Common myeloid progenitor, CD34-positive (primary cell): Measurements from ENCODE around the gene TPGS1.

ENCODE experiments used
- CTCF ChIA-PET: fragments of 350-600 bp; sonication (Branson Sonifier 250); formaldehyde crosslinking; loops from one replicate; lab custom pipeline; 2021; ENCODE audit warnings: antibody characterized with exemption; lab: Charles Lee
- POLR2A ChIA-PET: fragments of 350-600 bp; sonication (Branson Sonifier 250); formaldehyde crosslinking; loops from one replicate; lab custom pipeline; 2021; ENCODE audit warnings: antibody characterized with exemption; lab: Charles Lee
- DNase-seq, 3 donors: peaks; one replicate each; pipeline versions ENCODE4 v3.0.0 to v3.0.0-alpha.2; 2013
- H3K27ac ChIP-seq, 2 experiments: 1 replicate in 1 of 2; 2 replicates in 1 of 2; pipeline ENCODE4 v1.7.0; 2013; ENCODE audit warnings: inconsistent platforms in 2 of 2, low read length in 2 of 2, mild to moderate bottlenecking in 2 of 2, low read depth in 1 of 2, moderate library complexity in 1 of 2; ENCODE audit not compliant: severe bottlenecking in 2 of 2, insufficient read depth in 1 of 2, poor library complexity in 1 of 2
- H3K27me3 ChIP-seq, 5 experiments: replicated peaks in 2 of 5; 1 replicate in 3 of 5; 2 replicates in 2 of 5; pipeline versions ENCODE4 v1.6.1 to v1.7.0; 2013; ENCODE audit warnings: low read length in 4 of 5, mild to moderate bottlenecking in 2 of 5, moderate library complexity in 2 of 5, inconsistent platforms in 1 of 5; ENCODE audit not compliant: insufficient read depth in 5 of 5, control insufficient read depth in 4 of 5
- H3K36me3 ChIP-seq, 4 experiments: 1 replicate in 2 of 4; 2 replicates in 2 of 4; pipeline versions ENCODE4 v1.6.1 to v1.7.0; 2013; ENCODE audit warnings: low read length in 3 of 4, control low read depth in 1 of 4, mild to moderate bottlenecking in 1 of 4; ENCODE audit not compliant: control insufficient read depth in 4 of 4, insufficient read depth in 4 of 4
- H3K4me1 ChIP-seq, 4 experiments: 1 replicate in 3 of 4; 2 replicates in 1 of 4; pipeline versions ENCODE4 v1.6.1 to v1.7.1; 2013; ENCODE audit warnings: low read length in 3 of 4, mild to moderate bottlenecking in 3 of 4, control low read depth in 1 of 4, inconsistent platforms in 1 of 4, moderate library complexity in 1 of 4; ENCODE audit not compliant: control insufficient read depth in 4 of 4, insufficient read depth in 4 of 4; ENCODE audit errors: control extremely low read depth in 1 of 4
- H3K4me3 ChIP-seq, 7 experiments: 1 replicate in 4 of 7; 2 replicates in 3 of 7; pipeline versions ENCODE4 v1.5.1 to v1.7.0; 2013; ENCODE audit warnings: mild to moderate bottlenecking in 7 of 7, low read length in 6 of 7, moderate library complexity in 6 of 7, inconsistent platforms in 2 of 7, low read depth in 2 of 7, control low read depth in 1 of 7; ENCODE audit not compliant: insufficient read depth in 4 of 7, control insufficient read depth in 1 of 7; ENCODE audit errors: extremely low read depth in 1 of 7
- H3K9me3 ChIP-seq, 5 experiments: 1 replicate in 4 of 5; 2 replicates in 1 of 5; pipeline versions ENCODE4 v1.6.1 to v1.7.1; 2013; ENCODE audit warnings: low read length in 4 of 5, mild to moderate bottlenecking in 2 of 5, inconsistent platforms in 1 of 5, low read depth in 1 of 5, moderate library complexity in 1 of 5; ENCODE audit not compliant: control insufficient read depth in 4 of 5, insufficient read depth in 2 of 5; ENCODE audit errors: control extremely low read depth in 1 of 5
- WGBS: methylation state at CpG from one replicate; pipeline ENCODE4 v1.1.5; 2013; ENCODE audit not compliant: insufficient coverage; 5-methylcytosine and 5-hydroxymethylcytosine counted together

The TPGS1 gene

GRCh38 chr19:555474-555808, 48.1 kb downstream of the TPGS1 start:
- H3K4me3 ChIP-seq, result no peak overlapping the region
- no peaks in the 10 kb centered on the region for H3K9me3 ChIP-seq
- POLR2A ChIA-PET, result interaction anchor here (1.2 kb wide), 1 partner anchor 23 kb away, joined by 3 read pairs; no protein-coding TSS in a partner anchor
- CTCF ChIA-PET, result no interaction called here
- H3K36me3 ChIP-seq, result no peaks in the 10 kb centered on the region
- peaks cover 0 to 6% (median 0%) of the 10 kb centered on the region in 4 experiments for H3K4me1 ChIP-seq
- H3K27me3 ChIP-seq, result no peaks in the 10 kb centered on the region
- WGBS, result 98% methylated on average over 10 of the region's 14 CpGs
- no peak for DNase-seq
- H3K27ac ChIP-seq, result no peak overlapping the region

- POLR2A ChIA-PET, result interaction anchor here (0.6 to 1.2 kb wide), 2 partner anchors 18 to 24 kb away, joined by 3 read pairs; no protein-coding TSS in a partner anchor
- CTCF ChIA-PET, result interaction anchor here (1.1 kb wide), 1 partner anchor 9 kb away, joined by 3 read pairs; no protein-coding TSS in a partner anchor
- Histone ChIP-seq H3K27ac (peak overlapping the region in 1 of 2 experiments; percentile 49), H3K36me3 (no peaks in the 10 kb centered on the region), H3K4me1 (peaks cover 0 to 6% (median 0%) of the 10 kb centered on the region in 4 experiments), H3K4me3 (no peak overlapping the region), H3K27me3 (no peaks in the 10 kb centered on the region), H3K9me3 (no peaks in the 10 kb centered on the region)
- 93% methylated on average over 31 of the region's 31 CpGs for WGBS
- DNase-seq, result no peak
Measured at GRCh38 chr19:556611-557382, 49.5 kb downstream of the TPGS1 start.

GRCh38 chr19:558770-559439, 51.6 kb downstream of the TPGS1 start:
- ChIA-PET CTCF (no interaction called here), POLR2A (no interaction called here)
- WGBS, result 91% methylated on average over 15 of the region's 21 CpGs
- no peak for DNase-seq
- no peak overlapping the region for H3K27ac ChIP-seq
- H3K4me1 ChIP-seq, result peaks cover 0 to 6% (median 0%) of the 10 kb centered on the region in 4 experiments
- no peaks in the 10 kb centered on the region for H3K9me3 ChIP-seq
- H3K27me3 ChIP-seq, result no peaks in the 10 kb centered on the region
- peaks cover 0 to 3% (median 0%) of the 10 kb centered on the region in 4 experiments for H3K36me3 ChIP-seq
- no peak overlapping the region for H3K4me3 ChIP-seq

GRCh38 chr19:560121-560520, 52.8 kb downstream of the TPGS1 start:
- 70% methylated on average over 7 of the region's 12 CpGs for WGBS
- DNase-seq, result no peak
- ChIA-PET CTCF (no interaction called here), POLR2A (no interaction called here)
- Histone ChIP-seq H3K4me1 (peaks cover 0 to 6% (median 0%) of the 10 kb centered on the region in 4 experiments), H3K27ac (no peak overlapping the region), H3K9me3 (no peaks in the 10 kb centered on the region), H3K4me3 (no peak overlapping the region), H3K36me3 (peaks cover 0 to 3% (median 0%) of the 10 kb centered on the region in 4 experiments), H3K27me3 (no peaks in the 10 kb centered on the region)

GRCh38 chr19:566403-566802, 59.1 kb downstream of the TPGS1 start:
- Histone ChIP-seq H3K27ac (peak overlapping the region in 1 of 2 experiments; percentile 54), H3K27me3 (no peaks in the 10 kb centered on the region), H3K4me1 (peaks cover 0 to 9% (median 8%) of the 10 kb centered on the region in 4 experiments), H3K9me3 (no peaks in the 10 kb centered on the region), H3K4me3 (peak overlapping the region in 1 of 7 experiments; percentile 17), H3K36me3 (peaks cover 0 to 3% (median 0%) of the 10 kb centered on the region in 4 experiments)
- peak in 1 of 3 donors; percentile 36 for DNase-seq
- 100% methylated on average over 3 of the region's 19 CpGs for WGBS
- POLR2A ChIA-PET, result no interaction called here
- CTCF ChIA-PET, result no interaction called here

- no peaks in the 10 kb centered on the region for H3K9me3 ChIP-seq
- ChIA-PET CTCF (no interaction called here), POLR2A (no interaction called here)
- H3K27me3 ChIP-seq, result no peaks in the 10 kb centered on the region
- peak overlapping the region in 1 of 2 experiments; percentile 54 for H3K27ac ChIP-seq
- 80% methylated on average over 2 of the region's 16 CpGs for WGBS
- no peak for DNase-seq
- peaks cover 0 to 13% (median 10%) of the 10 kb centered on the region in 4 experiments for H3K4me1 ChIP-seq
- H3K4me3 ChIP-seq, result peak overlapping the region in 1 of 7 experiments; percentile 17
- H3K36me3 ChIP-seq, result peaks cover 0 to 3% (median 0%) of the 10 kb centered on the region in 4 experiments
Measured at GRCh38 chr19:566844-567243, 59.5 kb downstream of the TPGS1 start.
